ENCODE data around the gene OR6N1. TPM values are rescaled to one million over a fixed set of nuclear protein-coding genes. Genes with fewer than 3 reads are reported as not detected.

The OR6N1 gene
- total and polyA plus RNA-seq, 2 of the 4 experiments (the other 2 are of a cell fraction): not detected

DNA sequence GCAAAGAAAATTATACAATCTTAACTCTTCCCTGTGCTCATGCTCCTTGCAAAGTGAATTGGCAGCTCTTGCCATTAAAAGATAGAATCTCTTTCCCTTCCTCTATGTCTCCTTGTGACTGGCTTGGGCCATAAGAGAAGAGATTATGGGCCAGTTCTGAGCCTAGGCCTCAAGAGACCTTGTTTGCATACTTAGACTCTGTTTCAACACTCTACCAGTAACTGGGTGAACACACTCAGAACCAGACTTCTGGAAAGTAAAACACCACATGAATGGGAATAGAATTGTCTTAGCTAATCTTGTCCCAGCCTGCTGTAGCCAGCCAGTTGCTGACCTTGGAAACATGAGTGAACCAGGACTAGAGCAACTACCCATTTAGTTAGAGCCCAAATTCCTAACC, 36.1 kb downstream of the OR6N1 start:
- Histone ChIP-seq H3K9me3 (ENCODE audit: control insufficient read depth, insufficient read depth, low read length) (no peaks in the 10 kb centered on the region), H3K56ac (ENCODE audit: extremely low read depth, insufficient read depth, low read length) (no peak overlapping the region), H2AK9ac (replicated peaks; ENCODE audit: low read depth, low read length, poor library complexity) (no peak overlapping the region), H3K9me1 (ENCODE audit: insufficient read depth, low read length) (no peaks in the 10 kb centered on the region), H2AFZ (replicated peaks; ENCODE audit: low read length, poor library complexity) (no peak overlapping the region), H2BK20ac (ENCODE audit: low read depth, low read length) (no peak overlapping the region), H3K18ac (ENCODE audit: low read depth, low read length) (no peak overlapping the region), H3K27me3 (ENCODE audit: control insufficient read depth, insufficient read depth, low read length) (no peaks in the 10 kb centered on the region), H4K91ac (ENCODE audit: insufficient read depth, low read depth, low read length) (no peak overlapping the region), H3K23ac (ENCODE audit: low read depth, low read length) (no peak overlapping the region), H2BK5ac (ENCODE audit: low read depth, low read length, poor library complexity, severe bottlenecking) (no peak overlapping the region), H3K4me2 (ENCODE audit: low read depth, low read length) (no peak overlapping the region), H3K9ac (ENCODE audit: low read depth, low read length) (no peak overlapping the region), H2BK15ac (ENCODE audit: low read depth, low read length) (no peak overlapping the region), H2AK5ac (ENCODE audit: low read depth, low read length) (no peak overlapping the region), H3K14ac (replicated peaks; ENCODE audit: low read depth, low read length) (no peak overlapping the region), H2BK120ac (ENCODE audit: low read depth, low read length) (no peak overlapping the region), H4K5ac (ENCODE audit: low read depth, low read length) (no peak overlapping the region), H3K4me1 (ENCODE audit: control insufficient read depth, insufficient read depth, low read length) (no peaks in the 10 kb centered on the region), H3K36me3 (ENCODE audit: control insufficient read depth, insufficient read depth, low read length) (no peaks in the 10 kb centered on the region), H4K8ac (ENCODE audit: low read depth in 2 of 2, low read length in 2 of 2) (no peak overlapping the region), H4K20me1 (ENCODE audit: insufficient read depth, low read length) (no peaks in the 10 kb centered on the region), H3K79me1 (ENCODE audit: low read depth in 1 of 2, low read length in 2 of 2) (no peaks in the 10 kb centered on the region), H3K4ac (ENCODE audit: low read depth, low read length) (no peak overlapping the region), H3K4me3 (ENCODE audit: insufficient read depth, low read depth, low read length) (no peak overlapping the region), H3K27ac (ENCODE audit: insufficient read depth, low read length) (no peak overlapping the region)
- DNase-seq (no peak), ATAC-seq (ENCODE audit: low read depth) (no peak)
- CTCF ChIA-PET: no interaction called here
- POLR2A ChIA-PET (ENCODE audit: unreplicated experiment): no interaction called here
- dilution Hi-C loops (cut with HindIII; ENCODE audit: low sequenced_read_pairs, unreplicated experiment) (no loop called here), intact Hi-C loops (cut with micrococcal nuclease) (no loop called here), in situ Hi-C loops (cut with MboI; ENCODE audit: low sequenced_read_pairs) (no loop called here)
- BruUV-seq (replicated peaks): no TSS peak
- no peak for TF ChIP-seq POLR2A (IDR thresholded peaks at IDR 0.05; ENCODE audit: low read depth, low read length)
- TF ChIP-seq MAFK (IDR thresholded peaks at IDR 0.05; ENCODE audit: low read depth, low read length): no peak
- TF ChIP-seq RAD21 (IDR thresholded peaks at IDR 0.05; ENCODE audit: low read length): no peak
- no peak for TF ChIP-seq BHLHE40 (IDR thresholded peaks at IDR 0.05; ENCODE audit: low read depth, low read length)
- no peak for TF ChIP-seq FOS (IDR thresholded peaks at IDR 0.05; ENCODE audit: low read depth, low read length)
- TF ChIP-seq, protein P1, sequence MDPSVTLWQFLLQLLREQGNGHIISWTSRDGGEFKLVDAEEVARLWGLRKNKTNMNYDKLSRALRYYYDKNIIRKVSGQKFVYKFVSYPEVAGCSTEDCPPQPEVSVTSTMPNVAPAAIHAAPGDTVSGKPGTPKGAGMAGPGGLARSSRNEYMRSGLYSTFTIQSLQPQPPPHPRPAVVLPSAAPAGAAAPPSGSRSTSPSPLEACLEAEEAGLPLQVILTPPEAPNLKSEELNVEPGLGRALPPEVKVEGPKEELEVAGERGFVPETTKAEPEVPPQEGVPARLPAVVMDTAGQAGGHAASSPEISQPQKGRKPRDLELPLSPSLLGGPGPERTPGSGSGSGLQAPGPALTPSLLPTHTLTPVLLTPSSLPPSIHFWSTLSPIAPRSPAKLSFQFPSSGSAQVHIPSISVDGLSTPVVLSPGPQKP (IDR thresholded peaks at IDR 0.05; ENCODE audit: borderline replicate concordance, low read depth, low read length): no peak
- no peak for TF ChIP-seq CHD1 (IDR thresholded peaks at IDR 0.05; ENCODE audit: low read depth, low read length)
- TF ChIP-seq CEBPB (IDR thresholded peaks at IDR 0.05; ENCODE audit: low read depth, low read length): no peak
- TF ChIP-seq MXI1 (IDR thresholded peaks at IDR 0.05; ENCODE audit: borderline replicate concordance, low read depth, low read length): no peak
- no peak for TF ChIP-seq SMC3 (IDR thresholded peaks at IDR 0.05; ENCODE audit: low read depth, low read length)
- TF ChIP-seq RFX5 (IDR thresholded peaks at IDR 0.05; ENCODE audit: low read depth, low read length): no peak
- TF ChIP-seq, protein P2, sequence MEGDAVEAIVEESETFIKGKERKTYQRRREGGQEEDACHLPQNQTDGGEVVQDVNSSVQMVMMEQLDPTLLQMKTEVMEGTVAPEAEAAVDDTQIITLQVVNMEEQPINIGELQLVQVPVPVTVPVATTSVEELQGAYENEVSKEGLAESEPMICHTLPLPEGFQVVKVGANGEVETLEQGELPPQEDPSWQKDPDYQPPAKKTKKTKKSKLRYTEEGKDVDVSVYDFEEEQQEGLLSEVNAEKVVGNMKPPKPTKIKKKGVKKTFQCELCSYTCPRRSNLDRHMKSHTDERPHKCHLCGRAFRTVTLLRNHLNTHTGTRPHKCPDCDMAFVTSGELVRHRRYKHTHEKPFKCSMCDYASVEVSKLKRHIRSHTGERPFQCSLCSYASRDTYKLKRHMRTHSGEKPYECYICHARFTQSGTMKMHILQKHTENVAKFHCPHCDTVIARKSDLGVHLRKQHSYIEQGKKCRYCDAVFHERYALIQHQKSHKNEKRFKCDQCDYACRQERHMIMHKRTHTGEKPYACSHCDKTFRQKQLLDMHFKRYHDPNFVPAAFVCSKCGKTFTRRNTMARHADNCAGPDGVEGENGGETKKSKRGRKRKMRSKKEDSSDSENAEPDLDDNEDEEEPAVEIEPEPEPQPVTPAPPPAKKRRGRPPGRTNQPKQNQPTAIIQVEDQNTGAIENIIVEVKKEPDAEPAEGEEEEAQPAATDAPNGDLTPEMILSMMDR (conservative IDR thresholded peaks at IDR 0.05; ENCODE audit: low read depth, low read length): no peak
- no peak for TF ChIP-seq NFE2L2 (IDR thresholded peaks at IDR 0.05; ENCODE audit: low read depth, low read length)
- TF ChIP-seq RCOR1 (IDR thresholded peaks at IDR 0.05; ENCODE audit: insufficient replicate concordance, low read length): no peak
- TF ChIP-seq MAZ (IDR thresholded peaks at IDR 0.05; ENCODE audit: borderline replicate concordance, low read depth, low read length): no peak
- TF ChIP-seq, protein P3, sequence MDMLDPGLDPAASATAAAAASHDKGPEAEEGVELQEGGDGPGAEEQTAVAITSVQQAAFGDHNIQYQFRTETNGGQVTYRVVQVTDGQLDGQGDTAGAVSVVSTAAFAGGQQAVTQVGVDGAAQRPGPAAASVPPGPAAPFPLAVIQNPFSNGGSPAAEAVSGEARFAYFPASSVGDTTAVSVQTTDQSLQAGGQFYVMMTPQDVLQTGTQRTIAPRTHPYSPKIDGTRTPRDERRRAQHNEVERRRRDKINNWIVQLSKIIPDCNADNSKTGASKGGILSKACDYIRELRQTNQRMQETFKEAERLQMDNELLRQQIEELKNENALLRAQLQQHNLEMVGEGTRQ (IDR thresholded peaks at IDR 0.05; ENCODE audit: low read depth, low read length): no peak
